GM12878 (cell line): ENCODE data around the gene ZNF182. TPM values are rescaled to one million over a fixed set of nuclear protein-coding genes. Genes with fewer than 3 reads are reported as not detected.

ENCODE experiments used
- ATAC-seq: fragments of 200-7000 bp; cut with Tn5 transposase; 3 replicates; pipeline ENCODE4 v1.9.1; 2020; ENCODE audit warnings: mild to moderate bottlenecking, moderate library complexity
- BruUV-seq: library from RNA; stranded (reverse); fragments of 400-500 nt; replicated peaks from 2 replicates; lab custom pipeline; 2021; lab: Mats Ljungman, UMichigan
- CTCF ChIA-PET: fragments of 300-600 bp; sonication (Branson Sonifier 250); formaldehyde crosslinking; extraction: SDS; loops from one replicate; lab custom pipeline; 2021; ENCODE audit warnings: inconsistent platforms; lab: Yijun Ruan, JAX
- POLR2A ChIA-PET: fragments of 350-600 bp; formaldehyde crosslinking; extraction: SDS; loops from one replicate; lab custom pipeline; 2021; ENCODE audit warnings: inconsistent platforms; lab: Charles Lee
- RAD21 ChIA-PET: fragments of 300-600 bp; sonication (Branson Sonifier 250); formaldehyde crosslinking; loops from one replicate; lab custom pipeline; 2023; ENCODE audit warnings: antibody characterized with exemption; ENCODE audit not compliant: unreplicated experiment; lab: Charles Lee
- SMC1A ChIA-PET: fragments of 300-600 bp; sonication (Branson Sonifier 250); formaldehyde crosslinking; loops from one replicate; lab custom pipeline; 2023; ENCODE audit not compliant: unreplicated experiment, uncharacterized antibody; lab: Charles Lee
- DNase-seq: peaks from one replicate; pipeline ENCODE4 v3.0.0-alpha.2; 2011; ENCODE audit warnings: low read depth, low spot score
- FAIRE-seq: peaks from 3 replicates; lab custom pipeline; 2011; peaks lifted over from hg19 to GRCh38; lab: Jason Lieb, UNC
- H2AFZ ChIP-seq: 2 replicates; pipeline ENCODE4 v1.6.0; 2011; ENCODE audit warnings: low read depth, low read length, control low read depth; ENCODE audit not compliant: control insufficient read depth
- H3K27ac ChIP-seq: 2 replicates; pipeline ENCODE4 v1.5.1; 2011; ENCODE audit warnings: control low read depth; ENCODE audit not compliant: control insufficient read depth, insufficient read depth
- H3K27me3 ChIP-seq, 2 experiments: replicated peaks in 1 of 2; 2 replicates each; pipeline versions ENCODE4 v1.6.0 to v1.6.1; 2011; ENCODE audit warnings: low read length in 1 of 2; ENCODE audit not compliant: control insufficient read depth in 2 of 2, insufficient read depth in 2 of 2
- H3K36me3 ChIP-seq, 2 experiments: 2 replicates each; pipeline ENCODE4 v1.5.1; 2011; ENCODE audit warnings: low read length in 1 of 2; ENCODE audit not compliant: control insufficient read depth in 2 of 2, insufficient read depth in 2 of 2
- H3K4me1 ChIP-seq: 2 replicates; pipeline ENCODE4 v1.6.1; 2011; ENCODE audit warnings: mild to moderate bottlenecking, low read length, moderate library complexity, mixed read lengths; ENCODE audit not compliant: control insufficient read depth, insufficient read depth
- H3K4me2 ChIP-seq: 2 replicates; pipeline ENCODE4 v1.6.0; 2011; ENCODE audit warnings: control low read depth; ENCODE audit not compliant: control insufficient read depth, insufficient read depth
- H3K4me3 ChIP-seq: fragments of 200-600 bp; sonication (generic); 2 replicates; pipeline ENCODE4 v1.5.1; 2016
- H3K79me2 ChIP-seq: 2 replicates; pipeline ENCODE4 v1.6.0; 2011; ENCODE audit warnings: low read length; ENCODE audit not compliant: control insufficient read depth, insufficient read depth
- H3K9ac ChIP-seq: 2 replicates; pipeline ENCODE4 v1.8.0; 2011; ENCODE audit warnings: low read length, control low read depth, mixed read lengths; ENCODE audit not compliant: control insufficient read depth, insufficient read depth
- H3K9me3 ChIP-seq: replicated peaks from 3 replicates; pipeline ENCODE4 v1.5.1; 2011; ENCODE audit warnings: mild to moderate bottlenecking, low read length; ENCODE audit not compliant: control insufficient read depth, insufficient read depth
- H4K20me1 ChIP-seq: 2 replicates; pipeline ENCODE4 v1.6.0; 2011; ENCODE audit not compliant: control insufficient read depth, insufficient read depth
- ATF7 ChIP-seq: fragments of 450-650 bp; IDR thresholded peaks from 2 replicates; pipeline ENCODE4 v1.6.1; 2016; ENCODE audit warnings: low read depth, mild to moderate bottlenecking
- EP300 ChIP-seq, 2 experiments: fragments of 150-350 bp in 1 of 2; IDR thresholded peaks; 2 replicates each; pipeline ENCODE4 v1.6.1; 2011 to 2012; ENCODE audit warnings: low read depth in 2 of 2, low read length in 2 of 2, borderline replicate concordance in 1 of 2, improper control_type of control experiment in 1 of 2, inconsistent platforms in 1 of 2; ENCODE audit not compliant: control insufficient read depth in 1 of 2
- HCFC1 ChIP-seq: fragments of 150-350 bp; IDR thresholded peaks from 2 replicates; pipeline ENCODE4 v1.6.1; 2014; ENCODE audit warnings: low read length
- IRF4 ChIP-seq: IDR thresholded peaks from 2 replicates; pipeline ENCODE4 v1.6.1; 2011; ENCODE audit warnings: low read depth, low read length
- MXI1 ChIP-seq: fragments of 150-350 bp; IDR thresholded peaks from 2 replicates; pipeline ENCODE4 v1.6.1; 2011; ENCODE audit warnings: low read depth, mild to moderate bottlenecking, inconsistent platforms, low read length, improper control_type of control experiment
- MYC ChIP-seq: IDR thresholded peaks from 2 replicates; pipeline ENCODE4 v1.6.1; 2011; ENCODE audit warnings: mild to moderate bottlenecking, low read length, moderate library complexity, inconsistent platforms; ENCODE audit not compliant: insufficient read depth, insufficient replicate concordance, insufficient read length, severe bottlenecking
- WGBS: methylation state at CpG from one replicate; pipeline ENCODE4 v1.1.6; 2016; ENCODE audit warnings: low lambda C conversion rate; ENCODE audit not compliant: insufficient replicate concordance, insufficient coverage; ENCODE audit errors: missing lambda C conversion rate; 5-methylcytosine and 5-hydroxymethylcytosine counted together
- in situ Hi-C: fragments of 300-500 bp; cut with MboI; formaldehyde crosslinking; loops from 9 replicates; pipeline ENCODE4 v1.14.3; 2018; ENCODE audit warnings: mixed read lengths
- intact Hi-C: fragments of 100-400 bp; cut with micrococcal nuclease; formaldehyde crosslinking; loops from one replicate; pipeline ENCODE4 v1.14.2; 2022; ENCODE audit not compliant: unreplicated experiment
- polyA plus RNA-seq, 11 experiments: library from polyadenylated mRNA; depleted of rRNA in 4 of 11; unstranded in 6 of 11; stranded (reverse) in 5 of 11; fragments of >200 nt; fragmentation: Nextera tagmentation in 4 of 11; fragmentation: Illumina TruSeq in 1 of 11; extraction: Ambion mirVana in 4 of 11; extraction: Trizol in 1 of 11; gene quantifications; 1 replicate in 1 of 11; 2 replicates in 10 of 11; pipeline versions ENCODE4 v1.2.1 to v1.2.3, GENCODE V29; 2011 to 2016; ENCODE audit warnings: inconsistent platforms in 2 of 11, missing spikeins in 2 of 11, low read depth in 1 of 11
- total RNA-seq, 4 experiments: library from RNA; depleted of rRNA in 3 of 4; stranded (reverse); fragments of >200 nt in 3 of 4; fragmentation: Illumina TruSeq in 1 of 4; extraction: Trizol in 1 of 4; gene quantifications; 2 replicates each; pipeline versions ENCODE4 v1.2.1 to v1.2.3, GENCODE V29; 2013 to 2021
- TF ChIP-seq, protein P1 (sequence below): IDR thresholded peaks from 2 replicates; pipeline ENCODE4 v1.6.1; 2011; ENCODE audit warnings: borderline replicate concordance, low read depth, mild to moderate bottlenecking, moderate library complexity, low read length; ENCODE audit not compliant: insufficient read depth, poor library complexity, severe bottlenecking

Gene ZNF182
- total and polyA plus RNA-seq, 10 of the 15 experiments (the other 5 are each of a cell fraction or from before 2014, with no cell fraction given) = 0.85 to 7.0 (median 5.3) TPM

DNA sequence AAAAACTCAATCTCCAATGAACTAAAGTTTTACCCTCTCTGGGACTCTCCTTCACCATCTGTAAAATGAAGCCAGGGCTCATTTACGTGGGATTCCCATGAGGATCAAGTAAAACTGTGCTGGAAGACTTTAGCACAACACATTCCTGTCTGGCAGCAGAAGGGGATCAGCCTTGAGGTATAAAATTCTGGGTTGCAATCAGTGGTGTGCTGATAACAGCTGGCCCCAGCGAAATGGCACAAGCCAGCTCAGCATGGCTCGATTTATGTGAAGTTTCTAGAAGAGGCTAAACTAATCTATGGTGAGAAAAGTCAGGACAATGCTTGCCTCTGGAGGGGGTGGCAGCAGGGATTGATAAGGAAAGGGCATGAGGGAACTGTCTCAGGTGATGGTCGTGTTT lies 39.3 kb upstream of the ZNF182 start:
- Histone ChIP-seq H3K4me1 (no peaks in the 10 kb centered on the region), H3K9me3 (no peaks in the 10 kb centered on the region), H3K27me3 (no peaks in the 10 kb centered on the region), H3K4me3 (no peak overlapping the region)
- CTCF ChIA-PET = interaction anchor here (1.8 kb wide), 1 partner anchor 15 kb away, joined by 5 read pairs; no protein-coding TSS in a partner anchor
- TF ChIP-seq HCFC1 (no peak), MYC (no peak), ATF7 (no peak), IRF4 (no peak), EP300 (IDR thresholded peaks at IDR 0.05; ENCODE audit: borderline replicate concordance in 1 of 2, control insufficient read depth in 1 of 2, low read depth in 2 of 2, low read length in 2 of 2) (no peak), MXI1 (no peak)
- TF ChIP-seq, protein P1, sequence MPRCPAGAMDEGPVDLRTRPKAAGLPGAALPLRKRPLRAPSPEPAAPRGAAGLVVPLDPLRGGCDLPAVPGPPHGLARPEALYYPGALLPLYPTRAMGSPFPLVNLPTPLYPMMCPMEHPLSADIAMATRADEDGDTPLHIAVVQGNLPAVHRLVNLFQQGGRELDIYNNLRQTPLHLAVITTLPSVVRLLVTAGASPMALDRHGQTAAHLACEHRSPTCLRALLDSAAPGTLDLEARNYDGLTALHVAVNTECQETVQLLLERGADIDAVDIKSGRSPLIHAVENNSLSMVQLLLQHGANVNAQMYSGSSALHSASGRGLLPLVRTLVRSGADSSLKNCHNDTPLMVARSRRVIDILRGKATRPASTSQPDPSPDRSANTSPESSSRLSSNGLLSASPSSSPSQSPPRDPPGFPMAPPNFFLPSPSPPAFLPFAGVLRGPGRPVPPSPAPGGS = no peak
- TF ChIP-seq, all 136 proteins: peak for 0
- FAIRE-seq (no peak), ATAC-seq (no peak), DNase-seq (no peak)
- no peak overlapping the region for H2AFZ ChIP-seq
- H3K36me3 ChIP-seq = no peaks in the 10 kb centered on the region
- no peak overlapping the region for H3K4me2 ChIP-seq
- ChIA-PET POLR2A (no interaction called here), SMC1A (no interaction called here), RAD21 (no interaction called here)
- no peak overlapping the region for H3K9ac ChIP-seq
- H3K79me2 ChIP-seq = no peaks in the 10 kb centered on the region
- no peaks in the 10 kb centered on the region for H4K20me1 ChIP-seq
- H3K27ac ChIP-seq = no peak overlapping the region
- intact Hi-C loops = no loop called here
- no TSS peak for BruUV-seq
- 16% methylated on average over 4 of the region's 4 CpGs for WGBS
- in situ Hi-C loops = no loop called here
